Gastrocnemius medialis (tissue), 4 donors: ENCODE data around the gene LNX2. TPM values are rescaled to one million over a fixed set of nuclear protein-coding genes. Genes with fewer than 3 reads are reported as not detected.
A peak's percentile ranks its signal among the peaks of the same experiment; 100 is the strongest.

Experiments
- ATAC-seq, 2 donors: fragments of 150-250 bp; one replicate each; pipeline ENCODE4 v1.9.1; 2016
- DNase-seq, 2 donors: peaks; one replicate each; pipeline ENCODE4 v3.0.0-alpha.2; 2019
- H3K27ac ChIP-seq, 4 donors: fragments of 200-600 bp; sonication (generic); 1 replicate in 1 of 4; 2 replicates in 3 of 4; pipeline ENCODE4 v1.5.1; 2016 to 2018; ENCODE audit warnings: mild to moderate bottlenecking in 2 of 4, moderate library complexity in 1 of 4
- H3K27me3 ChIP-seq, 3 donors: fragments of 200-600 bp; sonication (generic) in 2 of 3; 1 replicate in 1 of 3; 2 replicates in 2 of 3; pipeline versions ENCODE4 v1.5.1 to v1.6.0; 2016 to 2019; ENCODE audit warnings: mild to moderate bottlenecking in 1 of 3, moderate library complexity in 1 of 3
- H3K36me3 ChIP-seq, 2 donors: fragments of 200-600 bp; sonication (generic) in 1 of 2; one replicate each; pipeline ENCODE4 v1.5.1; 2017 to 2018
- H3K4me1 ChIP-seq, 2 donors: fragments of 200-600 bp; sonication (generic) in 1 of 2; one replicate each; pipeline ENCODE4 v1.5.1; 2016 to 2017; ENCODE audit warnings: mild to moderate bottlenecking in 2 of 2
- H3K4me3 ChIP-seq, 4 donors: fragments of 200-600 bp; sonication (generic) in 3 of 4; 1 replicate in 1 of 4; 2 replicates in 3 of 4; pipeline ENCODE4 v1.5.1; 2016 to 2019; ENCODE audit warnings: mild to moderate bottlenecking in 2 of 4
- H3K9me3 ChIP-seq, 3 donors: fragments of 200-600 bp; sonication (generic) in 2 of 3; 1 replicate in 1 of 3; 2 replicates in 2 of 3; pipeline ENCODE4 v1.5.1; 2016 to 2019
- POLR2A ChIP-seq, 2 donors: fragments of 450-650 bp; IDR thresholded peaks; one replicate each; pipeline ENCODE4 v1.6.1; 2017; ENCODE audit warnings: antibody characterized with exemption in 2 of 2, mild to moderate bottlenecking in 2 of 2, moderate library complexity in 2 of 2
- in situ Hi-C, 4 donors: fragments of 200-750 bp; cut with MboI; loops; one replicate each; pipeline versions ENCODE4 v1.15.0 to v1.8.0; 2017; ENCODE audit warnings: low sequenced_read_pairs in 4 of 4
- intact Hi-C: fragments of 100-400 bp; cut with DNase I; formaldehyde crosslinking; loops from one replicate; pipeline ENCODE4 v1.15.1; 2023; ENCODE audit warnings: low total_unique reads
- total RNA-seq, 4 donors: library from RNA; depleted of rRNA; stranded (reverse); fragments of >200 nt; gene quantifications; one replicate each; pipeline versions ENCODE4 v1.1.0 to v1.2.3, GENCODE V29; 2016
- TF ChIP-seq, protein P1 (sequence below), 5 experiments: fragments of 450-650 bp in 3 of 5; fragments of 200-600 bp in 2 of 5; sonication (generic) in 2 of 5; IDR thresholded peaks in 4 of 5; conservative IDR thresholded peaks in 1 of 5; 1 replicate in 4 of 5; 2 replicates in 1 of 5; pipeline ENCODE4 v1.5.1; 2016 to 2019; ENCODE audit warnings: antibody characterized with exemption in 5 of 5, mild to moderate bottlenecking in 3 of 5, moderate library complexity in 3 of 5

LNX2 gene
- total RNA-seq, 4 donors from 2014 or later = 5.0 to 7.1 (median 6.2) TPM

DNA sequence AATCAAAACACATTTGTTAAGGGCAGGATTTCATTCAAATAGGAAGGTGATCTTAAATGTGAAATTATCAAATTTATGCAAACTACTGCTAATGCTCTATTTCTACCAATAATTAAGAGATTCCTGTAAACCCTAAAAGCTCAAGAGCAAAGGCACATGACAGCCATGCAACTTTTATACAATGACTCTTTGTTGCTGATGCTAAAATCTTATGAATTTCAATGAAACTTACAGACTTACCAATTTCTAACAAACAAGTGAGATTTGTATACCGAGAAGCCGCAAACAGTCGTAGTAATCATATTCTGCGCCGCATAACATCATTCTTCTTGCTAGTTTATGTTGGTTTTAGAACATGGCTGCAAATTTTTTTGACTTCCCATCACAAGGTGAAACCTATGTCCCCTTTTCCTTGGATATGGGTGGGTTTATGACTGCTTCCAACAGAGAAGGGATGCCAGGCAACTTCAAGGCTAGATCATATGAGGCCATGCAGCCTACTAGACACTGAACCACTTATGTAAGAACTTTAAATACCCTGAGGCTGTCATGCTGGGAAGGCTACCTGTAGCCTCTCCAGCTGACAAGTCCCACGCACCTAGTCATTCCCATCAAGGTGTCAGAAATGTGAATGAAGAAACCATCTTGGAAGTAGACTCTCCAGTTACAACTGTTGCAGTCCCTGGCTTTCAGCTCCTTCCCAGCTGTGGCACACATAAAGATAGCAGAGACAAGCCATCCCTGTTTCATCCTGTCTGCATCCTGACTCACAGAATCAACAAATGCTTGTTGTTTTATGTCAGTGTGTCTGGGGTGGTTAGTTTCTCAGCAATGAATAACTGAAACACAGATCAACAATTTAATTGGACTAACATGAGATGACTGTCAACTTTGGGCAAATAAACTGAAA lies 42.0 kb downstream of the LNX2 start:
- no peak for TF ChIP-seq POLR2A (IDR thresholded peaks at IDR 0.05)
- TF ChIP-seq, protein P1, sequence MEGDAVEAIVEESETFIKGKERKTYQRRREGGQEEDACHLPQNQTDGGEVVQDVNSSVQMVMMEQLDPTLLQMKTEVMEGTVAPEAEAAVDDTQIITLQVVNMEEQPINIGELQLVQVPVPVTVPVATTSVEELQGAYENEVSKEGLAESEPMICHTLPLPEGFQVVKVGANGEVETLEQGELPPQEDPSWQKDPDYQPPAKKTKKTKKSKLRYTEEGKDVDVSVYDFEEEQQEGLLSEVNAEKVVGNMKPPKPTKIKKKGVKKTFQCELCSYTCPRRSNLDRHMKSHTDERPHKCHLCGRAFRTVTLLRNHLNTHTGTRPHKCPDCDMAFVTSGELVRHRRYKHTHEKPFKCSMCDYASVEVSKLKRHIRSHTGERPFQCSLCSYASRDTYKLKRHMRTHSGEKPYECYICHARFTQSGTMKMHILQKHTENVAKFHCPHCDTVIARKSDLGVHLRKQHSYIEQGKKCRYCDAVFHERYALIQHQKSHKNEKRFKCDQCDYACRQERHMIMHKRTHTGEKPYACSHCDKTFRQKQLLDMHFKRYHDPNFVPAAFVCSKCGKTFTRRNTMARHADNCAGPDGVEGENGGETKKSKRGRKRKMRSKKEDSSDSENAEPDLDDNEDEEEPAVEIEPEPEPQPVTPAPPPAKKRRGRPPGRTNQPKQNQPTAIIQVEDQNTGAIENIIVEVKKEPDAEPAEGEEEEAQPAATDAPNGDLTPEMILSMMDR (IDR thresholded peaks at IDR 0.05 in 4 of 5, conservative IDR thresholded peaks at IDR 0.05 in 1 of 5) = no peak
- no peak overlapping the region for H3K27ac ChIP-seq
- H3K4me1 ChIP-seq = no peaks in the 10 kb centered on the region
- in situ Hi-C loops (no loop called here), intact Hi-C loops (no loop called here)
- H3K9me3 ChIP-seq = no peaks in the 10 kb centered on the region
- ATAC-seq (no peak), DNase-seq (no peak)
- H3K36me3 ChIP-seq = no peaks in the 10 kb centered on the region
- H3K4me3 ChIP-seq = no peak overlapping the region
- no peaks in the 10 kb centered on the region for H3K27me3 ChIP-seq

DNA sequence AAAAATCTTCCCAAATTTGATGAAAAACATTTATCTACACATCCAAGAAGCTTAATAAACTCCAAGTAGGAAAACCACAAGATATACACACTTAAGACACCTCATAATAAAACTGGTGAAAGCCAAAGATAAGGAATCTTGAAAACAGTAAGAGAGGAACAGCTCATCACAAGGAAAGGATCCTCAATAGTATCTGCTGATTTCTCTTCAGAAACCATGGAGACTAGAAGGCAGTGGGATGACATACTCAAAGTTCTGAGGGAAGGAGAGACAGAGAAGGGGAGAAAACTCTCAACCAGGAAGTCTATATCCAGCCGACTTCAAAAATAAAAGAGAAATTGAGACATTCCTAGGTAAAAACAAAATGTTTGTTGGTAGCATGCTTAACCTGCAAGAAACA lies 45.7 kb downstream of the LNX2 start:
- Histone ChIP-seq H3K27me3 (no peaks in the 10 kb centered on the region), H3K36me3 (no peaks in the 10 kb centered on the region), H3K4me3 (no peak overlapping the region), H3K9me3 (no peaks in the 10 kb centered on the region), H3K4me1 (peaks cover 17 to 18% of the 10 kb centered on the region in 2 donors), H3K27ac (no peak overlapping the region)
- no peak for DNase-seq
- no peak for ATAC-seq
- TF ChIP-seq, protein P1 (IDR thresholded peaks at IDR 0.05 in 4 of 5, conservative IDR thresholded peaks at IDR 0.05 in 1 of 5) = no peak
- no peak for TF ChIP-seq POLR2A (IDR thresholded peaks at IDR 0.05)
- intact Hi-C loops = no loop called here
- in situ Hi-C loops = loop anchor here in 1 of 4 donors (25.0 kb wide), 1 partner anchor 238 kb away; no protein-coding TSS in a partner anchor

DNA sequence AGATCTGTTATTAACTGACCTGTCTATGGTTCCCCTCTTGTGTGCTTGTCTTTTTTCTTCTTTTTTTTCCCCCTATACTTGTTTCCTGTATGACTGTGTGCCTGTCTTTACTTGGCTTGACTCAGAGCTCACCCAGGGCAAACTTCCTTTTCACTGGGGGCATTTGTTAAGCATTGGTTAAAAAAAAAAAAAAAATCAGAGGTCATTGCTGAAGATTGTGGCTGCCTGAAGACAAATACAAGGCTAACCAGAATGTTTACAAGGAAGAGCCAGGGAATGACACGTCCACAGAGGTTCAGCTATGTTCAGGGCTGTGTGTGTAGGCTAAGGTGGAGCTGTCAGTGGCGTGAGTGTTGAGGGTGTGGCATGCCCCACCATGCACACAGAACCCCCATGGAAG lies 47.1 kb downstream of the LNX2 start:
- H3K27ac ChIP-seq = no peak overlapping the region
- ATAC-seq (no peak), DNase-seq (no peak)
- H3K9me3 ChIP-seq = no peaks in the 10 kb centered on the region
- H3K27me3 ChIP-seq = no peaks in the 10 kb centered on the region
- intact Hi-C loops (no loop called here), in situ Hi-C loops (loop anchor here in 1 of 4 donors (25.0 kb wide), 1 partner anchor 239 kb away; no protein-coding TSS in a partner anchor)
- peaks cover 17 to 18% of the 10 kb centered on the region in 2 donors for H3K4me1 ChIP-seq
- no peak overlapping the region for H3K4me3 ChIP-seq
- TF ChIP-seq POLR2A (IDR thresholded peaks at IDR 0.05) = no peak
- TF ChIP-seq, protein P1 (IDR thresholded peaks at IDR 0.05 in 4 of 5, conservative IDR thresholded peaks at IDR 0.05 in 1 of 5) = no peak
- H3K36me3 ChIP-seq = peaks cover 0 to 4% of the 10 kb centered on the region in 2 donors

DNA sequence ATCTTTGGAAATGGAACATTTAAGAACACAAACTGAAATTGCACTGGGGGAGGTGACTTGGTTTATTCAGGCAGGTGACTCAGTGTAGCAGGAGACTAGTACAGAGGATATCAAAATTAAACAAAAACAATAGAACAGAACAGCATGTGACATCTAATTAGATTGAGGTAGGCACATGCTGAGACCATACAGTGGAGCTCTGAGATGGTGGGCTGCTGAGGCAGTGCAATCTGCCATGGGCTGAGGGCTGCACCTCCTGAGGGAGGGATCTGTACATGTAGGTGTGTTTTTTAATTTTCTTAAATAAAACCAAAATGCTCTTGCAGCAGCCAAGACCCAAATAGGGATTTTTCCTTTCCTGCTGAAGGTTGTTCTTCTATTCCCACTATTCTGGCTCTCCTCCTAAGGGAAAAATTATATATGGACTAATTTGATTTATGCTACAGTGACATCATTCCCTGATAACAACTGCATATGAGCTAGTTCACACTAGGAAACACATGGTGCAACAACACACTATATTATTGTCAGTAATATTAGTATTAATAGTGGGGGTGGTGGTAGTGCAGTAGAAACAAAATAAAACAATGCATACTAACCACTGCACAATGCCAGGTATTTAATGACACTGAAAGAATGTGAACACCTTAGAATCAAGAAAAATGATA lies 48.0 kb downstream of the LNX2 start:
- H3K27ac ChIP-seq = peak overlapping the region in 1 of 4 donors; percentile 27
- no peak for DNase-seq
- no peak for ATAC-seq
- H3K4me1 ChIP-seq = peaks cover 17 to 18% of the 10 kb centered on the region in 2 donors
- H3K36me3 ChIP-seq = peaks cover 0 to 13% of the 10 kb centered on the region in 2 donors
- no peak overlapping the region for H3K4me3 ChIP-seq
- no peaks in the 10 kb centered on the region for H3K27me3 ChIP-seq
- no peak for TF ChIP-seq POLR2A (IDR thresholded peaks at IDR 0.05)
- TF ChIP-seq, protein P1 (IDR thresholded peaks at IDR 0.05 in 4 of 5, conservative IDR thresholded peaks at IDR 0.05 in 1 of 5) = no peak
- no peaks in the 10 kb centered on the region for H3K9me3 ChIP-seq
- in situ Hi-C loops (loop anchor here in 1 of 4 donors (25.0 kb wide), 1 partner anchor 240 kb away; no protein-coding TSS in a partner anchor), intact Hi-C loops (no loop called here)
